ENCODE data around the gene GSE1. TPM values are rescaled to one million over a fixed set of nuclear protein-coding genes. Genes with fewer than 3 reads are reported as not detected.

GSE1 gene
- total RNA-seq, 2 experiments from 2014 or later, result 8.6 to 10.1 TPM

GRCh38 chr16:85645021-85645589 lies 32.0 kb downstream of the GSE1 start:
- no peak overlapping the region for H3K4me3 Mint-ChIP-seq

GRCh38 chr16:85646358-85646907 lies 33.3 kb downstream of the GSE1 start:
- no peak overlapping the region for H3K4me3 Mint-ChIP-seq
- no peaks in the 10 kb centered on the region for H3K27me3 Mint-ChIP-seq (ENCODE audit: low read depth)
- no peak for DNase-seq
- H3K27ac Mint-ChIP-seq, result no peak overlapping the region
- intact Hi-C loops (cut with micrococcal nuclease), result no loop called here
- no peaks in the 10 kb centered on the region for H3K4me1 Mint-ChIP-seq (ENCODE audit: low read depth)
- H3K36me3 Mint-ChIP-seq (ENCODE audit: low read depth), result no peaks in the 10 kb centered on the region
- CTCF ChIA-PET, result no interaction called here
- no peaks in the 10 kb centered on the region for H3K9me3 Mint-ChIP-seq

More at GRCh38 chr16:85645021-85645589, 32.0 kb downstream of the GSE1 start:
- H3K36me3 Mint-ChIP-seq (ENCODE audit: low read depth), result no peaks in the 10 kb centered on the region
- intact Hi-C loops (cut with micrococcal nuclease), result no loop called here
- DNase-seq, result no peak
- no peaks in the 10 kb centered on the region for H3K27me3 Mint-ChIP-seq (ENCODE audit: low read depth)
- no peaks in the 10 kb centered on the region for H3K4me1 Mint-ChIP-seq (ENCODE audit: low read depth)
- H3K9me3 Mint-ChIP-seq, result no peaks in the 10 kb centered on the region
- H3K27ac Mint-ChIP-seq, result no peak overlapping the region
- CTCF ChIA-PET, result no interaction called here

DNA sequence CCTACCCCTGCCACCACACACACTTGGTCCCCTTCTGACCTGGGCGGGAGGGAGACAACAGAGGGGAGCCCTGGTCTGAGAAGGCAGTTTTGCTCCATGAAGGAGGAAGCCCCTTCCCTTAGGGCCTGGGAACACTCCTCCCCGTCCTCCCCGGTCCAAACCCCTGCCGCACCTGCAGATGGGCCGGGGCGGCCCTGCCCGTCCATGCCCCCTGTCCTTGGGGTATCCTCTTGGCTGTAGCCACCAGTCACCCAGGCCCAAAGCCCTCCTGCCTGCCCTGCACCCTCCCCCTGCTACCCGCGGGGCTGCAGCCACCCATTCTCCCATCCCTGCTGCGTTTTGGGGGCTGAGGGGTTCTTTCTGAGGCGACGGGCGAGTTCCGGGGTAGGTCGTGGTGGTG lies 33.9 kb downstream of the GSE1 start:
- intact Hi-C loops (cut with micrococcal nuclease), result no loop called here
- Mint-ChIP-seq H3K4me3 (no peak overlapping the region), H3K9me3 (no peaks in the 10 kb centered on the region), H3K27ac (no peak overlapping the region), H3K36me3 (ENCODE audit: low read depth) (no peaks in the 10 kb centered on the region), H3K27me3 (ENCODE audit: low read depth) (no peaks in the 10 kb centered on the region), H3K4me1 (ENCODE audit: low read depth) (no peaks in the 10 kb centered on the region)
- CTCF ChIA-PET, result no interaction called here
- no peak for DNase-seq

- no peak for DNase-seq
- CTCF ChIA-PET, result no interaction called here
- Mint-ChIP-seq H3K36me3 (ENCODE audit: low read depth) (no peaks in the 10 kb centered on the region), H3K4me3 (no peak overlapping the region), H3K27ac (no peak overlapping the region), H3K4me1 (ENCODE audit: low read depth) (no peaks in the 10 kb centered on the region), H3K27me3 (ENCODE audit: low read depth) (no peaks in the 10 kb centered on the region), H3K9me3 (no peaks in the 10 kb centered on the region)
- intact Hi-C loops (cut with micrococcal nuclease), result no loop called here
These were observed 35.1 kb downstream of the GSE1 start for GRCh38 chr16:85648070-85648714.

- H3K4me1 Mint-ChIP-seq (ENCODE audit: low read depth), result no peaks in the 10 kb centered on the region
- intact Hi-C loops (cut with micrococcal nuclease), result no loop called here
- no peaks in the 10 kb centered on the region for H3K27me3 Mint-ChIP-seq (ENCODE audit: low read depth)
- H3K27ac Mint-ChIP-seq, result no peak overlapping the region
- no peak for DNase-seq
- H3K4me3 Mint-ChIP-seq, result no peak overlapping the region
- no peaks in the 10 kb centered on the region for H3K9me3 Mint-ChIP-seq
- H3K36me3 Mint-ChIP-seq (ENCODE audit: low read depth), result no peaks in the 10 kb centered on the region
- CTCF ChIA-PET, result no interaction called here
These were observed 35.7 kb downstream of the GSE1 start for GRCh38 chr16:85648805-85649204.

DNA sequence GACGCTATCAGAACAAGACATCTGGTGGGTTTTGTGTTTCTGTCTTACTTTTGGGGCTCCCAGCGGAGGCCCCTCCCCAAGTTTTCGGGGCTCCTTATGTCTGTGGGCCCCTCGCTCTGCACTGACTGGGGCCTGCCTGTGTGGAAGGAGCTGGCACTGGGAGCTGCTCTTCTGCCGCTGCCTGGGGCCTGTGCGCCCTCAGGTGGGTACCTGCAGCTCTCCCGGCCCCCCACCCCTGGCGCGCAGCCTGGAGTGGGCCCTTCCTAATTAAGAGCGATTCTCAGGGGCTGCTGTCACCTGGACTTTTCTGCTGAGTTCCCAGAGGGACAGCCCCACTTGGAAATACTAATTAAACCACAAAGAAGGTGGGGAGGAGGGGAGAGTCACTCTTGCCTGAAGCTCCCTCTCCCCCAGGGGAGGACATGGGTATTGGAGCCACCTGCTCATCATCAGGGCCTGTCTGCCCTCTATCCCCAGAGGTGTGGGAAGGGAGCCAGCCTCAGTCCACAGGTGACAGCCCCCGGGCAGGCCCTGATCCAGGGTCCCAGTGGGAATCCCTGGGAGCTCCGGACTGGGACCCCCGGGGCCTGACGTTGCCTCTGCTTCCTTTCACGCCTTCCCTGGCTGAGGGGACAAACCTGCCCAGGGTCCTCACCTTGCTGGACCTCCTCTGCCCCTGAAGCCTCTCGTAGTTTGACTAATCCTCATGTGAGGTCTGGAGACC lies 36.5 kb downstream of the GSE1 start:
- no peak for DNase-seq
- CTCF ChIA-PET, result interaction anchor here (1.5 kb wide), 1 partner anchor 34 kb away, joined by 4 read pairs; no protein-coding TSS in a partner anchor
- no peak overlapping the region for H3K27ac Mint-ChIP-seq
- H3K4me1 Mint-ChIP-seq (ENCODE audit: low read depth), result no peaks in the 10 kb centered on the region
- H3K27me3 Mint-ChIP-seq (ENCODE audit: low read depth), result no peaks in the 10 kb centered on the region
- intact Hi-C loops (cut with micrococcal nuclease), result no loop called here
- H3K4me3 Mint-ChIP-seq, result no peak overlapping the region
- H3K9me3 Mint-ChIP-seq, result no peaks in the 10 kb centered on the region
- no peaks in the 10 kb centered on the region for H3K36me3 Mint-ChIP-seq (ENCODE audit: low read depth)

GRCh38 chr16:85650135-85650843 lies 37.2 kb downstream of the GSE1 start:
- intact Hi-C loops (cut with micrococcal nuclease), result no loop called here
- Mint-ChIP-seq H3K27ac (no peak overlapping the region), H3K4me1 (ENCODE audit: low read depth) (no peaks in the 10 kb centered on the region), H3K36me3 (ENCODE audit: low read depth) (no peaks in the 10 kb centered on the region), H3K27me3 (ENCODE audit: low read depth) (no peaks in the 10 kb centered on the region), H3K4me3 (no peak overlapping the region), H3K9me3 (no peaks in the 10 kb centered on the region)
- no peak for DNase-seq
- CTCF ChIA-PET, result interaction anchor here (0.5 to 1.5 kb wide), 3 partner anchors 34 to 333 kb away, joined by 3 to 4 read pairs (median 4); no protein-coding TSS in a partner anchor

GRCh38 chr16:85650844-85651628 lies 37.9 kb downstream of the GSE1 start:
- H3K4me3 Mint-ChIP-seq, result no peak overlapping the region
- no peaks in the 10 kb centered on the region for H3K9me3 Mint-ChIP-seq
- CTCF ChIA-PET, result interaction anchor here (0.5 to 1.5 kb wide), 3 partner anchors 35 to 333 kb away, joined by 3 to 4 read pairs (median 4); no protein-coding TSS in a partner anchor
- no peak for DNase-seq
- H3K4me1 Mint-ChIP-seq (ENCODE audit: low read depth), result no peaks in the 10 kb centered on the region
- H3K27ac Mint-ChIP-seq, result no peak overlapping the region
- no peaks in the 10 kb centered on the region for H3K36me3 Mint-ChIP-seq (ENCODE audit: low read depth)
- no peaks in the 10 kb centered on the region for H3K27me3 Mint-ChIP-seq (ENCODE audit: low read depth)
- intact Hi-C loops (cut with micrococcal nuclease), result no loop called here

- Mint-ChIP-seq H3K4me1 (ENCODE audit: low read depth) (no peaks in the 10 kb centered on the region), H3K27me3 (ENCODE audit: low read depth) (no peaks in the 10 kb centered on the region), H3K27ac (no peak overlapping the region), H3K4me3 (no peak overlapping the region), H3K9me3 (no peaks in the 10 kb centered on the region), H3K36me3 (ENCODE audit: low read depth) (peaks cover 2% of the 10 kb centered on the region)
- CTCF ChIA-PET, result no interaction called here
- no peak for DNase-seq
- intact Hi-C loops (cut with micrococcal nuclease), result loop anchor here (1.0 kb wide), 1 partner anchor 10 kb away; no protein-coding TSS in a partner anchor
These were observed 38.7 kb downstream of the GSE1 start for GRCh38 chr16:85651629-85652430.

DNA sequence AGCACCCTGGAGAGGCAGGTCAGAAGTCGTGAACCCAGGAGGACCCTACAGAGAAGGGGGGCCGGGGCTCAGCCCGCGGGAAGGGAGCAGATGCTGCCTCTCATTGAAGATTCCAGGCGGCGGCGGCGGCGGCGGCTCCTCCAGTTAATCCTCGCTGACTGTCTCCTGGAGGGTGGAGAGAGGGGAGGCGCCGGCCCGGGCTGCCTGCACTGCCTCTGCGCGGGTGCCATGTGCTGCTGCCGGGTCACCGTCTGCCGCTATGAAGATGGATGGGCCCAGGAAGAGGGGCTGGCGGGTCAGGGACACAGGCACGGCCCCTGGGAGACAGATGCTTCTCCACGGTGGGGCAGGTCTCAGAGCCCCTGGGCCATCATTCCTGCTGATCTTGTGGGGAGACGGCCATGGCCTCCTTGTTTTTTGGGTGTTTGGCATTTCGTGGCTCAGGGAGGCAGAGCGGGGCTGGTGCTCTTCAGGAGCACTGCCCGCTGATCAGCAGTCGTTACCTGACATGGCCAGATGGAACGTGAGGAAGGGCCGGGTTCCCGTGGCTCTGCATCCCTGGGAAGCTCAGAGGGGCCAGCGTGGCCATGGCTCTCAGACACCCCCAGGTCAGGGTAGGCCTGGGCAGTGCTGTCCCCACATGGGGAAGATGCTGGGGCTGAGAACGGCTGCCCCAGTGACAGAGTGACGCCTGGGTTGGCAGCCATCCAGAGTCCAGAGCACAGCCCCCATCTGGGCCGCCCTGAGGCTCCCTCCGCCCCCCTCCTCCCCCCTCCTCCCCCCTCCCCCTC lies 39.5 kb downstream of the GSE1 start:
- CTCF ChIA-PET, result no interaction called here
- DNase-seq, result peak; percentile 14
- H3K4me1 Mint-ChIP-seq (ENCODE audit: low read depth), result no peaks in the 10 kb centered on the region
- H3K9me3 Mint-ChIP-seq, result no peaks in the 10 kb centered on the region
- intact Hi-C loops (cut with micrococcal nuclease), result loop anchor here (1.0 kb wide), 1 partner anchor 10 kb away; no protein-coding TSS in a partner anchor
- peaks cover 2% of the 10 kb centered on the region for H3K36me3 Mint-ChIP-seq (ENCODE audit: low read depth)
- no peak overlapping the region for H3K4me3 Mint-ChIP-seq
- no peak overlapping the region for H3K27ac Mint-ChIP-seq
- H3K27me3 Mint-ChIP-seq (ENCODE audit: low read depth), result no peaks in the 10 kb centered on the region
